ENCODE data around the gene MRPS12. TPM values are rescaled to one million over a fixed set of nuclear protein-coding genes. Genes with fewer than 3 reads are reported as not detected.

The MRPS12 gene
- 66.0 and 67.5 TPM in 2 replicates for total RNA-seq

GRCh38 chr19:38930776-38931520 lies at the start of gene MRPS12:
TSS of gene MRPS12 (plus strand) at chr19:38930944. CDS start at chr19:38931295, 351 bp downstream.
- intact Hi-C loops (cut with micrococcal nuclease): loop anchor here (1.0 to 5.0 kb wide), 20 partner anchors 21 to 1024 kb away; partner anchors contain the start of genes ACTN4, ECH1, EIF3K and GGN

GRCh38 chr19:38883286-38883685 lies 47.5 kb upstream of the MRPS12 start:
- intact Hi-C loops (cut with micrococcal nuclease): no loop called here

GRCh38 chr19:38884691-38885090 lies 46.1 kb upstream of the MRPS12 start:
- intact Hi-C loops (cut with micrococcal nuclease): loop anchor here (5.0 kb wide), 1 partner anchor 482 kb away; the partner anchor contains the start of gene FAM98C

GRCh38 chr19:38888876-38889275 lies 41.9 kb upstream of the MRPS12 start:
- intact Hi-C loops (cut with micrococcal nuclease): loop anchor here (5.0 kb wide), 1 partner anchor 487 kb away; the partner anchor contains the start of gene FAM98C

- intact Hi-C loops (cut with micrococcal nuclease): loop anchor here (5.0 kb wide), 1 partner anchor 488 kb away; the partner anchor contains the start of gene FAM98C
Measured at GRCh38 chr19:38889803-38890202, 40.9 kb upstream of the MRPS12 start.

- intact Hi-C loops (cut with micrococcal nuclease): no loop called here
Measured at GRCh38 chr19:38890686-38891085, 40.1 kb upstream of the MRPS12 start.

GRCh38 chr19:38891771-38892170 lies 39.0 kb upstream of the MRPS12 start:
- intact Hi-C loops (cut with micrococcal nuclease): no loop called here

GRCh38 chr19:38892841-38893240 lies 37.9 kb upstream of the MRPS12 start:
- intact Hi-C loops (cut with micrococcal nuclease): no loop called here

GRCh38 chr19:38893341-38893771 lies 37.4 kb upstream of the MRPS12 start:
- intact Hi-C loops (cut with micrococcal nuclease): no loop called here

GRCh38 chr19:38894968-38895367 lies 35.8 kb upstream of the MRPS12 start:
- intact Hi-C loops (cut with micrococcal nuclease): no loop called here

- intact Hi-C loops (cut with micrococcal nuclease): loop anchor here (1.0 kb wide), 12 partner anchors 12 to 564 kb away; partner anchors contain the start of genes ACTN4, CATSPERG, ECH1 and EIF3K
Measured at GRCh38 chr19:38898788-38899446, 31.8 kb upstream of the MRPS12 start.

- intact Hi-C loops (cut with micrococcal nuclease): loop anchor here (1.0 kb wide), 12 partner anchors 12 to 564 kb away; partner anchors contain the start of genes ACTN4, CATSPERG, ECH1 and EIF3K
Measured at GRCh38 chr19:38899447-38900201, 31.1 kb upstream of the MRPS12 start, which contains the start of the genes NFKBIB and SIRT2. TSS of gene NFKBIB (plus strand) at chr19:38899969. CDS start at chr19:38900033, 64 bp downstream. TSS of gene SIRT2 (minus strand) at chr19:38899618. CDS start at chr19:38899521, 97 bp downstream.

GRCh38 chr19:38900202-38900629 lies 30.5 kb upstream of the MRPS12 start:
- intact Hi-C loops (cut with micrococcal nuclease): no loop called here

GRCh38 chr19:38900743-38901190 lies 30.0 kb upstream of the MRPS12 start:
- intact Hi-C loops (cut with micrococcal nuclease): no loop called here

GRCh38 chr19:38901683-38902082 lies 29.1 kb upstream of the MRPS12 start:
- intact Hi-C loops (cut with micrococcal nuclease): no loop called here

- intact Hi-C loops (cut with micrococcal nuclease): no loop called here
Measured at GRCh38 chr19:38904581-38905539, 25.9 kb upstream of the MRPS12 start.

- intact Hi-C loops (cut with micrococcal nuclease): no loop called here
Measured at GRCh38 chr19:38905620-38906019, 25.1 kb upstream of the MRPS12 start.

GRCh38 chr19:38907227-38907626 lies 23.5 kb upstream of the MRPS12 start:
- intact Hi-C loops (cut with micrococcal nuclease): no loop called here

- intact Hi-C loops (cut with micrococcal nuclease): no loop called here
Measured at GRCh38 chr19:38907670-38908069, 23.1 kb upstream of the MRPS12 start.

GRCh38 chr19:38908911-38909310 lies 21.8 kb upstream of the MRPS12 start:
- intact Hi-C loops (cut with micrococcal nuclease): no loop called here

Data from T-helper 1 cell treated with Interleukin-12 subunit alpha and Interleukin-12 subunit beta and Interleukin-4 antibody, amounts not matched to agents 30 ng/mL and 1 ng/mL, for 36 hours (primary cell).